ENCODE results near the gene RASGEF1C. TPM values are rescaled to one million over a fixed set of nuclear protein-coding genes. Genes with fewer than 3 reads are reported as not detected.
"Not testable (repeated sequence)": the region's sequence is repeated elsewhere in the genome, so short reads cannot be mapped to it uniquely, and the experiment has no call there.

The RASGEF1C gene
- total RNA-seq, 1 donor from 2014 or later = not detected

- Mint-ChIP-seq H3K27ac (ENCODE audit: unreplicated experiment) (peak overlapping the region; percentile 84), H3K4me3 (ENCODE audit: unreplicated experiment) (peak overlapping the region; percentile 87), H3K36me3 (ENCODE audit: low read depth) (no peaks in the 10 kb centered on the region), H3K27me3 (ENCODE audit: low read depth) (no peaks in the 10 kb centered on the region), H3K9me3 (ENCODE audit: low read depth) (no peaks in the 10 kb centered on the region), H3K4me1 (ENCODE audit: low read depth) (peaks cover 9% of the 10 kb centered on the region)
- peak; percentile 96 for TF ChIP-seq CTCF (IDR thresholded peaks at IDR 0.05)
- DNase-seq (ENCODE audit: low spot score) = no peak
Observed at GRCh38 chr5:180090098-180090768, 118.8 kb downstream of the RASGEF1C start.

- H3K4me3 Mint-ChIP-seq (ENCODE audit: unreplicated experiment) = peak overlapping the region; percentile 87
- H3K4me1 Mint-ChIP-seq (ENCODE audit: low read depth); H3K9me3 Mint-ChIP-seq (ENCODE audit: low read depth); H3K27ac Mint-ChIP-seq (ENCODE audit: unreplicated experiment); DNase-seq (ENCODE audit: low spot score); H3K27me3 Mint-ChIP-seq (ENCODE audit: low read depth); H3K36me3 Mint-ChIP-seq (ENCODE audit: low read depth): not testable (repeated sequence)
Observed at GRCh38 chr5:180089628-180090027, 119.4 kb downstream of the RASGEF1C start.

GRCh38 chr5:180088561-180088960 is 120.5 kb downstream of the RASGEF1C start:
- TF ChIP-seq CTCF (IDR thresholded peaks at IDR 0.05) = no peak
- no peak for DNase-seq (ENCODE audit: low spot score)
- no peaks in the 10 kb centered on the region for H3K36me3 Mint-ChIP-seq (ENCODE audit: low read depth)
- no peaks in the 10 kb centered on the region for H3K9me3 Mint-ChIP-seq (ENCODE audit: low read depth)
- H3K27ac Mint-ChIP-seq (ENCODE audit: unreplicated experiment) = no peak overlapping the region
- no peak overlapping the region for H3K4me3 Mint-ChIP-seq (ENCODE audit: unreplicated experiment)
- peaks cover 9% of the 10 kb centered on the region for H3K4me1 Mint-ChIP-seq (ENCODE audit: low read depth)
- peaks cover 2% of the 10 kb centered on the region for H3K27me3 Mint-ChIP-seq (ENCODE audit: low read depth)

- no peak overlapping the region for H3K27ac Mint-ChIP-seq (ENCODE audit: unreplicated experiment)
- peaks cover 9% of the 10 kb centered on the region for H3K4me1 Mint-ChIP-seq (ENCODE audit: low read depth)
- DNase-seq (ENCODE audit: low spot score) = no peak
- no peak overlapping the region for H3K4me3 Mint-ChIP-seq (ENCODE audit: unreplicated experiment)
- no peak for TF ChIP-seq CTCF (IDR thresholded peaks at IDR 0.05)
- H3K27me3 Mint-ChIP-seq (ENCODE audit: low read depth) = peaks cover 5% of the 10 kb centered on the region
- no peaks in the 10 kb centered on the region for H3K36me3 Mint-ChIP-seq (ENCODE audit: low read depth)
- no peaks in the 10 kb centered on the region for H3K9me3 Mint-ChIP-seq (ENCODE audit: low read depth)
Observed at GRCh38 chr5:180086816-180087399, 122.1 kb downstream of the RASGEF1C start.

- DNase-seq (ENCODE audit: low spot score) = no peak
- H3K27me3 Mint-ChIP-seq (ENCODE audit: low read depth) = peaks cover 10% of the 10 kb centered on the region
- no peak overlapping the region for H3K4me3 Mint-ChIP-seq (ENCODE audit: unreplicated experiment)
- peaks cover 4% of the 10 kb centered on the region for H3K4me1 Mint-ChIP-seq (ENCODE audit: low read depth)
- no peaks in the 10 kb centered on the region for H3K36me3 Mint-ChIP-seq (ENCODE audit: low read depth)
- H3K27ac Mint-ChIP-seq (ENCODE audit: unreplicated experiment) = no peak overlapping the region
- H3K9me3 Mint-ChIP-seq (ENCODE audit: low read depth) = no peaks in the 10 kb centered on the region
- no peak for TF ChIP-seq CTCF (IDR thresholded peaks at IDR 0.05)
Observed at GRCh38 chr5:180085837-180086236, 123.2 kb downstream of the RASGEF1C start.
